DMS79 (cell line): Measurements from ENCODE around the gene TMEM158.

ENCODE experiments used
- DNase-seq: peaks from one replicate; lab custom pipeline; 2025; lab: John Stamatoyannopoulos, UW

Gene TMEM158

GRCh38 chr3:45226206-45226915 is at the start of gene TMEM158:
Gene TMEM158, minus strand, starts transcription at chr3:45226287. Its CDS starts 260 bp downstream, at chr3:45226027.
- no peak for DNase-seq

- no peak for DNase-seq
These were observed 49.1 kb upstream of the TMEM158 start for GRCh38 chr3:45275006-45275704.

- DNase-seq = no peak
These were observed 47.8 kb upstream of the TMEM158 start for GRCh38 chr3:45273681-45274515.

GRCh38 chr3:45272828-45273470 is 46.9 kb upstream of the TMEM158 start:
- no peak for DNase-seq

- no peak for DNase-seq
These were observed 46.1 kb upstream of the TMEM158 start for GRCh38 chr3:45272032-45272810.

- DNase-seq = no peak
These were observed 43.9 kb upstream of the TMEM158 start for GRCh38 chr3:45269952-45270351.

- no peak for DNase-seq
These were observed 41.0 kb upstream of the TMEM158 start for GRCh38 chr3:45267097-45267496.

- DNase-seq = no peak
These were observed 35.4 kb upstream of the TMEM158 start for GRCh38 chr3:45261333-45262110.

- DNase-seq = no peak
These were observed 33.0 kb upstream of the TMEM158 start for GRCh38 chr3:45259133-45259532.

GRCh38 chr3:45258317-45258716 is 32.2 kb upstream of the TMEM158 start:
- no peak for DNase-seq

- DNase-seq = no peak
These were observed 27.2 kb upstream of the TMEM158 start for GRCh38 chr3:45253316-45253715.

- no peak for DNase-seq
These were observed 26.7 kb upstream of the TMEM158 start for GRCh38 chr3:45252826-45253225.

GRCh38 chr3:45249391-45249790 is 23.3 kb upstream of the TMEM158 start:
- DNase-seq = no peak

- DNase-seq = no peak
These were observed 20.2 kb upstream of the TMEM158 start for GRCh38 chr3:45246241-45246640.

GRCh38 chr3:45244356-45244755 is 18.3 kb upstream of the TMEM158 start:
- no peak for DNase-seq

GRCh38 chr3:45241206-45241605 is 15.1 kb upstream of the TMEM158 start:
- peak; percentile 50 for DNase-seq

GRCh38 chr3:45240292-45240691 is 14.2 kb upstream of the TMEM158 start:
- DNase-seq = no peak

GRCh38 chr3:45239254-45239653 is 13.2 kb upstream of the TMEM158 start:
- no peak for DNase-seq

GRCh38 chr3:45236964-45237363 is 10.9 kb upstream of the TMEM158 start:
- no peak for DNase-seq

GRCh38 chr3:45235409-45235808 is 9.3 kb upstream of the TMEM158 start:
- DNase-seq = no peak

- no peak for DNase-seq
These were observed 8.2 kb upstream of the TMEM158 start for GRCh38 chr3:45234250-45234649.
